OCI-LY1 (cell line): ENCODE measurements around the gene MIER3.

ENCODE experiments used
- H2AFZ ChIP-seq: fragments of 200-600 bp; sonication (generic), shearing (Covaris generic); 2 replicates; pipeline ENCODE4 v1.6.0; 2014; ENCODE audit warnings: antibody characterized with exemption, mild to moderate bottlenecking, low read length
- H3F3A ChIP-seq: fragments of 200-600 bp; sonication (generic), shearing (Covaris generic); 2 replicates; pipeline ENCODE4 v1.6.0; 2014; ENCODE audit warnings: mild to moderate bottlenecking, antibody characterized with exemption, low read length, moderate library complexity; ENCODE audit not compliant: insufficient read depth
- H3K27ac ChIP-seq: fragments of 200-600 bp; sonication (generic); 2 replicates; pipeline ENCODE4 v1.5.1; 2014; ENCODE audit warnings: low read length, mixed run types, mild to moderate bottlenecking, low read depth; ENCODE audit not compliant: poor library complexity, severe bottlenecking
- H3K27me3 ChIP-seq: fragments of 200-600 bp; sonication (generic); 2 replicates; pipeline ENCODE4 v1.6.0; 2014; ENCODE audit warnings: antibody characterized with exemption, mild to moderate bottlenecking, low read length, moderate library complexity; ENCODE audit not compliant: insufficient read depth
- H3K36me3 ChIP-seq: fragments of 200-600 bp; sonication (generic); 2 replicates; pipeline ENCODE4 v1.6.1; 2014; ENCODE audit warnings: mild to moderate bottlenecking, antibody characterized with exemption, low read length, moderate library complexity, mixed read lengths; ENCODE audit not compliant: insufficient read depth
- H3K4me1 ChIP-seq: fragments of 200-600 bp; sonication (generic); 2 replicates; pipeline ENCODE4 v1.5.1; 2014; ENCODE audit warnings: mild to moderate bottlenecking, low read length, moderate library complexity; ENCODE audit not compliant: insufficient read depth, severe bottlenecking
- H3K4me2 ChIP-seq: fragments of 200-600 bp; sonication (generic), shearing (Covaris generic); 2 replicates; pipeline ENCODE4 v1.6.1; 2014; ENCODE audit warnings: low read length
- H3K4me3 ChIP-seq: fragments of 200-600 bp; sonication (generic); 2 replicates; pipeline ENCODE4 v1.5.1; 2014; ENCODE audit warnings: low read length, low read depth, mild to moderate bottlenecking, mixed read lengths; ENCODE audit not compliant: poor library complexity, severe bottlenecking
- H3K79me2 ChIP-seq: fragments of 200-600 bp; shearing (Covaris generic); 2 replicates; pipeline ENCODE4 v1.6.1; 2016; ENCODE audit warnings: mixed run types, low read length, mixed read lengths; ENCODE audit not compliant: insufficient read depth
- H3K9ac ChIP-seq: fragments of 200-600 bp; sonication (generic), shearing (Covaris generic); 2 replicates; pipeline ENCODE4 v1.6.1; 2014; ENCODE audit warnings: mild to moderate bottlenecking, low read length, mixed read lengths
- H3K9me2 ChIP-seq: fragments of 200-600 bp; sonication (generic), shearing (Covaris generic); 2 replicates; pipeline ENCODE4 v1.6.1; 2014; ENCODE audit warnings: low read depth, mild to moderate bottlenecking, low read length, mixed read lengths
- H3K9me3 ChIP-seq: fragments of 200-600 bp; shearing (Covaris generic); 2 replicates; pipeline ENCODE4 v1.6.1; 2014; ENCODE audit warnings: low read length, mixed read lengths
- H4K20me1 ChIP-seq: fragments of 200-600 bp; sonication (generic), shearing (Covaris generic); 2 replicates; pipeline ENCODE4 v1.6.0; 2016; ENCODE audit warnings: mild to moderate bottlenecking, low read length; ENCODE audit not compliant: insufficient read depth
- EZH2 ChIP-seq: fragments of 200-600 bp; sonication (generic), shearing (Covaris generic); IDR thresholded peaks from 2 replicates; pipeline ENCODE4 v1.8.0; 2017; ENCODE audit warnings: borderline replicate concordance, mixed run types, mild to moderate bottlenecking, antibody characterized with exemption, low read length, moderate library complexity, mixed read lengths
- TF ChIP-seq, protein P1 (sequence below): fragments of 200-600 bp; sonication (generic), shearing (Covaris generic); IDR thresholded peaks from 2 replicates; pipeline ENCODE4 v1.5.1; 2017; ENCODE audit warnings: mild to moderate bottlenecking, antibody characterized with exemption, low read length, moderate library complexity, mixed read lengths

MIER3 gene

DNA sequence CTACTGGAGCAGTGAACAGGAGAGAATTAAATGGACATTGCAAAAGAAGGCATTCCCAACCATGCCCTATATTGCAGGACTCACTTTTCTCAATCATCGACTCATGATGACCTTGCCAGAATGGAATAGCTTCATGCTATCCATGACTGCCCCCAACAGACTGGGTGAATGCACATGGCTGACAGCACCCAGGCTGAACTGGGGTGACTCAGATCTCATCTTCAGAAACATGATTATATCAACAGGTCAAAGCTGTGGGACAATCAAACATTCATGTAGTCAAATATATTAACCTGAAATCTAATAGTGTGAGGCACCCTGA, 34.7 kb upstream of the MIER3 start:
- TF ChIP-seq, protein P1, sequence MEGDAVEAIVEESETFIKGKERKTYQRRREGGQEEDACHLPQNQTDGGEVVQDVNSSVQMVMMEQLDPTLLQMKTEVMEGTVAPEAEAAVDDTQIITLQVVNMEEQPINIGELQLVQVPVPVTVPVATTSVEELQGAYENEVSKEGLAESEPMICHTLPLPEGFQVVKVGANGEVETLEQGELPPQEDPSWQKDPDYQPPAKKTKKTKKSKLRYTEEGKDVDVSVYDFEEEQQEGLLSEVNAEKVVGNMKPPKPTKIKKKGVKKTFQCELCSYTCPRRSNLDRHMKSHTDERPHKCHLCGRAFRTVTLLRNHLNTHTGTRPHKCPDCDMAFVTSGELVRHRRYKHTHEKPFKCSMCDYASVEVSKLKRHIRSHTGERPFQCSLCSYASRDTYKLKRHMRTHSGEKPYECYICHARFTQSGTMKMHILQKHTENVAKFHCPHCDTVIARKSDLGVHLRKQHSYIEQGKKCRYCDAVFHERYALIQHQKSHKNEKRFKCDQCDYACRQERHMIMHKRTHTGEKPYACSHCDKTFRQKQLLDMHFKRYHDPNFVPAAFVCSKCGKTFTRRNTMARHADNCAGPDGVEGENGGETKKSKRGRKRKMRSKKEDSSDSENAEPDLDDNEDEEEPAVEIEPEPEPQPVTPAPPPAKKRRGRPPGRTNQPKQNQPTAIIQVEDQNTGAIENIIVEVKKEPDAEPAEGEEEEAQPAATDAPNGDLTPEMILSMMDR: no peak
- no peak for TF ChIP-seq EZH2
- no peaks in the 10 kb centered on the region for H3K27me3 ChIP-seq
- H3K27ac ChIP-seq: no peak overlapping the region
- H3K4me1 ChIP-seq: peaks cover 13% of the 10 kb centered on the region
- no peaks in the 10 kb centered on the region for H3K36me3 ChIP-seq
- no peaks in the 10 kb centered on the region for H3K79me2 ChIP-seq
- no peaks in the 10 kb centered on the region for H3K9me3 ChIP-seq
- H3K9ac ChIP-seq: no peak overlapping the region
- H3K4me2 ChIP-seq: no peak overlapping the region
- H4K20me1 ChIP-seq: no peaks in the 10 kb centered on the region
- H3F3A ChIP-seq: no peaks in the 10 kb centered on the region
- H2AFZ ChIP-seq: no peak overlapping the region
- H3K9me2 ChIP-seq: no peaks in the 10 kb centered on the region
- no peak overlapping the region for H3K4me3 ChIP-seq

DNA sequence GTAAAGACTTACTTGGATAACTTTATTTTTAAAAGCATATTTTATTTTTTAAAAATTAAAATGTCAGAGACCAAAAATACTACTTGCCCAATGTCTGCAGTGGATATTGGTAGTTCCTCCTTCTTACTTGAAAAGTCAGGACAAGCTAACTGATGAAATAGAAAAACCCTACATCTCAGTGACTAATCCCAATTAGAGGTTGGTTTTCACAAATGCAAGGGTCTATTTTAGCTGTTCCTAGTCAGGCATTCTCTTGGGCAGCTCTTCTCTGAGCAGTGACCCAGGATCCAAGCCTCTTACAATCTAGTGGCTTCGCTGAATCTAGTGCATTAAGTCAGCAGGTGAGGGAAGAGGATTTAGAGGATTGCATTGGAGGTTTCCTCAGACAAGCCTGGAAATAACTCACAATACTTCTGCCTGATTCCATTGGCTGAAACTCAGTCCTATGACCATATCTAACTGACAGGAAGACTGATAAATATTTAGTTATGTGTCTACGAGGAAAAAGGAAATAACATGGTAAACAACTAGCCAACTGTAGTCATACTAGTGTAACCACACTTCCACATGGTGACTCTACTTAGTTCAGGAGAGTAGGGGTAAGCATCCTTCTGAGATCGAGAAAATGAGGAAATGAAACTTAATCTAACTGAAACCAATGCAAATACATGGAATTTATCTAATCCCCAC, 34.2 kb upstream of the MIER3 start:
- Histone ChIP-seq H3K79me2 (no peaks in the 10 kb centered on the region), H3K4me1 (peaks cover 13% of the 10 kb centered on the region), H4K20me1 (no peaks in the 10 kb centered on the region), H3K4me2 (no peak overlapping the region; the same call in 1 of the 2 replicates), H3K9me2 (no peaks in the 10 kb centered on the region), H3K4me3 (no peak overlapping the region), H3K27me3 (no peaks in the 10 kb centered on the region), H2AFZ (no peak overlapping the region), H3F3A (no peaks in the 10 kb centered on the region), H3K9ac (no peak overlapping the region), H3K9me3 (no peaks in the 10 kb centered on the region), H3K27ac (no peak overlapping the region), H3K36me3 (no peaks in the 10 kb centered on the region)
- TF ChIP-seq, protein P1: no peak
- TF ChIP-seq EZH2: no peak

DNA sequence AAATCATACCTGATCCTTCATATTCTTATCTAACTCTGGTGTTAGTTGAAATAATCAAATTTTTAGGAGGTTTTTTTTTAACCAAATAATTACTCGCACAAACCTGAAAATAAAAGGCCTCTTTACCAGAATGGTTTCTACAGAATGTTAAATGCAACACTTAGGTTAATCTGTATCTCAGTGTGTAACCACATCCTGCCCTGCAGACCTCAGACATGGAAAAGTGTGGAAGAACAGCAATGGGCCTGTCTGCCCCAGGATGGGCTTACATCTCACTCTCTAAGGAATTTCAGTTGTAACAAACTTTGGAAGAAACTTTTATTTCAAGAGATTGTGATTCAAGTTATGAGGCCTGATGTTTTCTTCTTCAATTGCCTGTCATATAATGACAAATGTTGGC, 32.5 kb upstream of the MIER3 start:
- Histone ChIP-seq H3K27me3 (no peaks in the 10 kb centered on the region), H3K4me3 (no peak overlapping the region), H4K20me1 (no peaks in the 10 kb centered on the region), H3K9me2 (no peaks in the 10 kb centered on the region), H3K4me2 (no peak overlapping the region), H3K9me3 (no peaks in the 10 kb centered on the region), H3K4me1 (peaks cover 13% of the 10 kb centered on the region), H3K9ac (no peak overlapping the region), H3K79me2 (no peaks in the 10 kb centered on the region), H2AFZ (no peak overlapping the region), H3K27ac (no peak overlapping the region), H3K36me3 (no peaks in the 10 kb centered on the region), H3F3A (no peaks in the 10 kb centered on the region)
- TF ChIP-seq EZH2: no peak
- TF ChIP-seq, protein P1: no peak
